GM21447 (cell line): ENCODE results near the gene TMEM121B.

Source experiments
- ATAC-seq: cut with Tn5 transposase; IDR thresholded peaks from one replicate; pipeline ENCODE4 v1.9.1; 2021; ENCODE audit not compliant: unreplicated experiment

The TMEM121B gene

GRCh38 chr22:17112491-17113042, 8.6 kb downstream of the TMEM121B start:
- ATAC-seq, result no peak

- ATAC-seq, result no peak
Observed at GRCh38 chr22:17110791-17111550, 10.2 kb downstream of the TMEM121B start.

GRCh38 chr22:17109976-17110375, 11.2 kb downstream of the TMEM121B start:
- ATAC-seq, result no peak

GRCh38 chr22:17109113-17109865, 11.9 kb downstream of the TMEM121B start:
- ATAC-seq, result no peak

GRCh38 chr22:17108256-17109112, 12.7 kb downstream of the TMEM121B start:
- ATAC-seq, result no peak

- ATAC-seq, result no peak
Observed at GRCh38 chr22:17107547-17107810, 13.7 kb downstream of the TMEM121B start.

GRCh38 chr22:17106785-17107546, 14.2 kb downstream of the TMEM121B start:
- ATAC-seq, result peak; percentile 61

- ATAC-seq, result peak; percentile 53
Observed at GRCh38 chr22:17106161-17106784, 14.9 kb downstream of the TMEM121B start.

GRCh38 chr22:17105143-17106129, 15.7 kb downstream of the TMEM121B start:
- ATAC-seq, result no peak

GRCh38 chr22:17104336-17104935, 16.7 kb downstream of the TMEM121B start:
- no peak for ATAC-seq

GRCh38 chr22:17103351-17103750, 17.8 kb downstream of the TMEM121B start:
- ATAC-seq, result no peak

- no peak for ATAC-seq
Observed at GRCh38 chr22:17102297-17102667, 18.9 kb downstream of the TMEM121B start.

GRCh38 chr22:17101475-17102296, 19.5 kb downstream of the TMEM121B start:
- ATAC-seq, result no peak

GRCh38 chr22:17100621-17101020, 20.5 kb downstream of the TMEM121B start:
- no peak for ATAC-seq

GRCh38 chr22:17098379-17098819, 22.8 kb downstream of the TMEM121B start:
- no peak for ATAC-seq

GRCh38 chr22:17097701-17098100, 23.5 kb downstream of the TMEM121B start:
- no peak for ATAC-seq

GRCh38 chr22:17097062-17097461, 24.1 kb downstream of the TMEM121B start:
- no peak for ATAC-seq

GRCh38 chr22:17096071-17096470, 25.1 kb downstream of the TMEM121B start:
- no peak for ATAC-seq
